NOMO-1 (cell line): ENCODE results near the gene PLLP.

Experiments used
- DNase-seq, 2 experiments: peaks; one replicate each; lab custom pipeline; 2025; ENCODE audit not compliant: unreplicated experiment in 2 of 2; lab: John Stamatoyannopoulos, UW

Gene PLLP

DNA sequence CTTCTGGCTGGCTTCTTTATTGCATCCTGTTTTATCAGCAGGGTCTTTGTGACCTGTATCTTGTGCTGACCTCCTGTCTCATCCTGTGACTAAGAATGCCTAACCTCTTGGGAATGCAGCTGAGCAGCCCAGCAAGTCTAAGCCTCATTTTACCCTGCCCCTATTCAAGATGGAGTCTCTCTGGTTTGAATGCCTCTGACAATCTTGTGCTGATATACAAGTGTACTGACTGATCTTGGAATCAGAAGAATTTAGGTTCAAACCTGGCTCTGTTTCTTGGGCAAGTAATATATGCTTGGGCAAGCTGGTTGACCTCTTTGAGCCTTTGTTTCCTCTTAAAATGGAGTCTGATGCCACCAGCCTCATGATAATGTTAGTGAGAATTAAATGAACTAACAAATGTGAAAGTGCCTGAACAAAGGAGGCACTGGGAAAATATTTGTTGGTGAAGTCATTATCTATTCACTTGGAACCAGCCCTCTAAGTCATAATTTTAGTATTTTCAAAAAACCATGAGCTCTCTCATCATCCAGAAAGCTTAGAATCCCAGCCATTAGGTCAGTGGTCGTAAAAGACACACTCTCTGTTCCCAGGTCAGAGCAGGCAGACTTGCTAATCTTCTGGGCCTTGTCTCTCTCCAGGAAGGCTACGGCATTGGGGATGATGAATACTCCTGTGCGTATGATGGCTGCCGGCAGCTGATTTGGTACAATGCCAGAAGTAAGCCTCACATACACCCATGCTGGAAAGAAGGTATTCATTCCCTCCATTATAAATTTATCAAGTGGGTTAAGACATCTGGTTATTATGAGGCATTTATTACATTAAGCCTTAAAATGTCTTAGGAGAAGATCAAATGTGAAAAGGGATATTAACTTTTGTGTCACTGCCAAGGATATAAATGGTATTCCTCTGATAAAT lies 57.5 kb downstream of the PLLP start:
- no peak for DNase-seq

GRCh38 chr16:57225978-57226377 lies 58.5 kb downstream of the PLLP start:
- no peak for DNase-seq

DNA sequence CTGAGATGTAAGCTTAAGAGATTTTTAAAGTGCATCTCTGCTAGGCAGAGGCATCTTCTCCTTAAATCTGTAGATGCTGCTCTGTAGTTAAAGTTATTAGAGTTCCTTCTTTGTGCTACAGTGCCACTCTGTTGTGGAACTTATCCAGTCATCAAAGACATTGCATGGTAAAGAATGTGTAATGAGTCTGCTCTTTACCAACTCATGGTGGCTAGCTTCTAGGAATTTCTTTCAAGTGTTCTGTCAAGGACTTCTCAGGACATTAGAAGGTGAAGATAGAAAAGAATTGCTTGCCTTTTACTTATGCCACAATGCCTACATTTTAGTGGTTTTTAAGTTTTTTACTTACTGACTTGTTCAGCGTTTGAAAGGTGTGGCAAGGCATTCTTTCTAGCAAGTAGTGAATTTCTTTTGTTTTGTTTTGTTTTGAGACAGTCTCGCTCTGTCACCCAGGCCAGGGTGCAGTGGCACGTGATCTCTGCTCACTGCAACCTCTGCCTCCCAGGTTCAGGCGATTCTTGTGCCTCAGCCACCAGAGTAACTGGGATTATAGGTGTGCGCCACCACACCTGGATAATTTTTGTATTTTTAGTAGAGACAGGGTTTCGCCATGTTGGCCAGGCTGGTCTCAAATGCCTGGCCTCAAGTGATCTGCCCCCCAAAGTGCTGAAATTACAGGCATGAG lies 59.7 kb downstream of the PLLP start:
- DNase-seq = no peak

GRCh38 chr16:57223057-57223456 lies 61.4 kb downstream of the PLLP start:
- DNase-seq = no peak

GRCh38 chr16:57216968-57217367 lies 67.5 kb downstream of the PLLP start:
- DNase-seq = no peak

DNA sequence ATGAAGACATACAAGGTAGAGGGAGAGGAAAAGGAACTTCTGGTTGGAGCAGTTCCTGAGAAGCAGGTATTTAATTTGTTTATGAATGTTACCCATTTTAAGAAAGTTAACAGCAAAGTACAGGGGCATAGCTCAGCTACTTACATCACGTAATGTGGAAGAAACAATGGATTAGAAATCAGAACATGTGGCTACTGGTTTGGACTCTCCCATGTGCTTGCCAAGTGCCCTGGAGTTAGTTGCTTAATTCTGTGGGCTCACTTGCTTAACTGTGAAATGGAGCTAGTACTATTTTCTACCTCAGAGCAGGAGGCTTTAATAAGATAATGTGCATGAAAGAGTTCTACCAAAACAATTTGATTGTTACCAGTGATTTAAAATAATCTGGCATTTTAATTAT lies 71.0 kb downstream of the PLLP start:
- no peak for DNase-seq

- no peak for DNase-seq
Measured at GRCh38 chr16:57209780-57210179, 74.7 kb downstream of the PLLP start.

DNA sequence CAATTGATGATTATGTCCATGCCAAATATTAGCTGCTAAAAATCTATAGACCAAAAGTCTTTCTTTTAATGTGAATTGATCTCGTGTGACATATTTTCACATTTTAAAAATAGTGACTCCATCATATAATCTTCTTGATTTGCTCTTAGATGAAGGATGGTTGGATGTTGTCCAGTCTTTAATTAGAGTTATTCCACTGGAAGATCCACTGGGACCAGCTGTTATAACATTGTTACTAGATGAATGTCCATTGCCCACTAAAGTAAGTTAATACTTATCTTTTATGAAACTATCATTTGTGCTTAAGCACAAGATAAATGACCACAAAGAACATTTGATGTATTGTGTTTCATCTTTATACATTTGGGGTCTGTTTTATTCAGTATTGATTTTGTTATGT lies 75.5 kb downstream of the PLLP start:
- DNase-seq = no peak
